HepG2 (cell line): Measurements from ENCODE around the gene DSTN. TPM values are rescaled to one million over a fixed set of nuclear protein-coding genes. Genes with fewer than 3 reads are reported as not detected.
A peak's percentile ranks its signal among the peaks of the same experiment; 100 is the strongest.

Source experiments
- ATAC-seq: fragments of 200-7000 bp; cut with Tn5 transposase; 3 replicates; pipeline ENCODE4 v1.9.1; 2020; ENCODE audit warnings: mild to moderate bottlenecking, moderate library complexity
- BruUV-seq: library from RNA; stranded (reverse); fragments of 400-500 nt; replicated peaks from 2 replicates; lab custom pipeline; 2021; lab: Mats Ljungman, UMichigan
- CTCF ChIA-PET: fragments of 300-600 bp; formaldehyde crosslinking; extraction: SDS; loops from one replicate; lab custom pipeline; 2021; ENCODE audit warnings: low total read pairs, inconsistent platforms, low intra/inter-chr PET ratio; lab: Yijun Ruan, JAX
- POLR2A ChIA-PET: fragments of 350-600 bp; sonication (Branson Sonifier 250); formaldehyde crosslinking; loops from one replicate; lab custom pipeline; 2020; ENCODE audit warnings: antibody characterized with exemption, inconsistent platforms; lab: Yijun Ruan, JAX
- DNase-seq: peaks from one replicate; pipeline ENCODE4 v3.0.0-alpha.2; 2015; ENCODE audit warnings: low spot score
- FAIRE-seq: peaks from 3 replicates; lab custom pipeline; 2011; peaks lifted over from hg19 to GRCh38; lab: Jason Lieb, UNC
- H2AFZ ChIP-seq: one replicate; pipeline ENCODE4 v1.6.1; 2011; ENCODE audit warnings: low read length, inconsistent platforms
- H3K27ac ChIP-seq: fragments of 300-600 bp; 3 replicates; pipeline ENCODE4 v1.8.0; 2011; ENCODE audit warnings: mixed run types, mild to moderate bottlenecking, mixed read lengths, low read length, inconsistent platforms; ENCODE audit not compliant: insufficient read depth; ENCODE audit errors: extremely low read length
- H3K27me3 ChIP-seq, 2 experiments: fragments of 200-600 bp in 1 of 2; 2 replicates in 1 of 2; 3 replicates in 1 of 2; pipeline versions ENCODE4 v1.6.0 to v1.8.0; 2011; ENCODE audit warnings: low read length in 2 of 2, mild to moderate bottlenecking in 2 of 2, moderate library complexity in 2 of 2, inconsistent platforms in 1 of 2; ENCODE audit not compliant: insufficient read depth in 2 of 2, control insufficient read depth in 1 of 2
- H3K36me3 ChIP-seq, 2 experiments: fragments of 200-600 bp in 1 of 2; replicated peaks in 1 of 2; 2 replicates in 1 of 2; 3 replicates in 1 of 2; pipeline versions ENCODE4 v1.5.1 to v1.8.0; 2011; ENCODE audit warnings: low read length in 2 of 2, inconsistent platforms in 1 of 2; ENCODE audit not compliant: insufficient read depth in 2 of 2, control insufficient read depth in 1 of 2
- H3K4me1 ChIP-seq: 2 replicates; pipeline ENCODE4 v1.5.1; 2012; ENCODE audit warnings: low read length, inconsistent platforms; ENCODE audit not compliant: insufficient read depth
- H3K4me2 ChIP-seq: 2 replicates; pipeline ENCODE4 v1.6.0; 2011; ENCODE audit warnings: low read depth, low read length, inconsistent platforms
- H3K4me3 ChIP-seq, 3 experiments: fragments of 200-600 bp in 1 of 3; sonication (generic), shearing (Covaris generic) in 1 of 3; replicated peaks in 1 of 3; 2 replicates each; pipeline ENCODE4 v1.5.1; 2011 to 2016; ENCODE audit warnings: low read length in 3 of 3, inconsistent platforms in 2 of 3, low read depth in 2 of 3, mild to moderate bottlenecking in 2 of 3, control low read depth in 1 of 3, mixed read lengths in 1 of 3; ENCODE audit not compliant: insufficient read depth in 1 of 3
- H3K79me2 ChIP-seq: one replicate; pipeline ENCODE4 v1.6.1; 2011; ENCODE audit warnings: low read length, inconsistent platforms; ENCODE audit not compliant: insufficient read depth
- H3K9ac ChIP-seq: 2 replicates; pipeline ENCODE4 v1.6.0; 2011; ENCODE audit warnings: mild to moderate bottlenecking, low read depth, low read length, inconsistent platforms; ENCODE audit not compliant: insufficient read depth
- H3K9me3 ChIP-seq: 2 replicates; pipeline ENCODE4 v1.5.1; 2012; ENCODE audit warnings: mild to moderate bottlenecking, low read length
- H4K20me1 ChIP-seq: 2 replicates; pipeline ENCODE4 v1.6.0; 2011; ENCODE audit warnings: inconsistent platforms, mild to moderate bottlenecking, low read length, moderate library complexity; ENCODE audit not compliant: insufficient read depth
- HBP1 ChIP-seq: IDR thresholded peaks from 2 replicates; pipeline ENCODE4 v1.6.1; 2016; ENCODE audit warnings: low read depth, control low read depth
- RBM22 ChIP-seq: fragments of 200-400 bp; formaldehyde crosslinking; optimal IDR thresholded peaks from 2 replicates; pipeline ENCODE3; 2017; ENCODE audit warnings: mild to moderate bottlenecking, low read length, moderate library complexity
- SP2 ChIP-seq: sonication (generic); formaldehyde crosslinking; IDR thresholded peaks from 2 replicates; pipeline ENCODE4 v1.5.1; 2020; ENCODE audit warnings: mild to moderate bottlenecking, missing genetic modification reagents
- SSRP1 ChIP-seq: IDR thresholded peaks from 2 replicates; pipeline ENCODE4 v1.6.1; 2016; ENCODE audit warnings: control low read depth
- TARDBP ChIP-seq: sonication (generic); formaldehyde crosslinking; IDR thresholded peaks from 2 replicates; pipeline ENCODE4 v1.8.0; 2022; ENCODE audit warnings: mild to moderate bottlenecking, missing genetic modification reagents
- TBP ChIP-seq: sonication (generic); formaldehyde crosslinking; IDR thresholded peaks from 2 replicates; pipeline ENCODE4 v1.5.0; 2020; ENCODE audit warnings: missing genetic modification reagents
- ZNF660 ChIP-seq: sonication (generic); formaldehyde crosslinking; IDR thresholded peaks from 2 replicates; pipeline ENCODE4 v1.5.1; 2020; ENCODE audit warnings: mild to moderate bottlenecking, low read depth, missing genetic modification reagents, borderline replicate concordance
- ZNF782 ChIP-seq: sonication (generic); formaldehyde crosslinking; IDR thresholded peaks from 2 replicates; pipeline ENCODE4 v1.4.0; 2020; ENCODE audit warnings: missing genetic modification reagents, mild to moderate bottlenecking, borderline replicate concordance
- ZZZ3 ChIP-seq: sonication (generic); formaldehyde crosslinking; IDR thresholded peaks from 2 replicates; pipeline ENCODE4 v1.4.0; 2020; ENCODE audit warnings: missing genetic modification reagents, mild to moderate bottlenecking, borderline replicate concordance
- WGBS: methylation state at CpG from one replicate; pipeline ENCODE4 v1.1.6; 2017; ENCODE audit warnings: low lambda C conversion rate; 5-methylcytosine and 5-hydroxymethylcytosine counted together
- in situ Hi-C: cut with HindIII; loops from 2 replicates; pipeline ENCODE4 v1.10.0; 2017; ENCODE audit warnings: low pct_unique_long_range_greater_than_20kb; ENCODE audit not compliant: extremely low pct_ligation_motif_present
- intact Hi-C: fragments of 100-400 bp; cut with micrococcal nuclease; formaldehyde crosslinking; loops from one replicate; pipeline ENCODE4 v1.10.0; 2022; ENCODE audit not compliant: unreplicated experiment
- polyA plus RNA-seq, 8 experiments: library from polyadenylated mRNA; depleted of rRNA in 3 of 8; stranded (reverse) in 7 of 8; unstranded in 1 of 8; fragments of >200 nt; fragmentation: Illumina TruSeq in 4 of 8; extraction: Trizol in 4 of 8; gene quantifications; 2 replicates each; pipeline versions ENCODE4 v1.2.1 to v1.2.3, GENCODE V29; 2011 to 2016; ENCODE audit warnings: low read depth in 4 of 8, missing spikeins in 1 of 8, mixed read lengths in 1 of 8; ENCODE audit not compliant: insufficient read depth in 1 of 8
- total RNA-seq, 5 experiments: library from RNA; depleted of rRNA; stranded (reverse); fragments of >200 nt; fragmentation: Illumina TruSeq; extraction: Trizol; gene quantifications; 2 replicates each; pipeline ENCODE4 v1.2.3, GENCODE V29; 2016; ENCODE audit warnings: low read depth in 1 of 5
- TF ChIP-seq, protein P1 (sequence below): sonication (generic); formaldehyde crosslinking; IDR thresholded peaks from 2 replicates; pipeline ENCODE4 v1.4.0; 2020; ENCODE audit warnings: low read depth, missing genetic modification reagents

The DSTN gene
- total and polyA plus RNA-seq, 2 of the 13 experiments (the other 11 are each of a cell fraction or from before 2014, with no cell fraction given) = 27.6 to 106 TPM

DNA sequence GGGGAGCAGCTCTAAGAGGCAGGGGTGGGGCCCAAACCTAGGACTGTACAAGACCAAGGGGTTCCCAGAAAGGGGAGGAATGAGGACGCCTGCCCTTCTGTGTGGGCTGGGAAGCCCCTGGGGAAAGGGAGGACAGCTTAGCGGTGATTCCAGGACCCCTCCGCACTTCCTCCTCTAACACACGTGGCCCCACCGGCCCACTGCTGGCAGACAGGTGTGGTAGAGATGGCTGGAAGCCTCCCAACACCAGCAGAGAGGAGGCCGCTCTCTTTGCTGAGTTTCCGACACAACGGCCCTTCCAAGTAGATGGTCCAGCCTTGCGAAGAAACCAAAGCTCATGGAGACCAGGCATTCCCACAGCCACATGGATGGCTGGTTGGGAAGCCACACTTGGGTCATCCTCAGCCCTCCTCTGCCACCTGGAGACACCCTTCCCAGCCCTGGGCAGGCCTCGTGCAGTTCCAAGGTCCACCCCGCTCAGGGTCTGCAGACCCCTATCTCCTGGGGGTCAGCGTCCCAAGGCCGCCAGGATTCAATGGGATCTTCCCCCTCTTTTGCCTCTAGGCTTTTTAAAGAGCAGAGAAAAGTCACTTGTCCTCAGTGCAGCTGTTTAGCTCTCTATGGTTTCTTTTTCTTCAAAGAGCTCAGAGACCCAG, 68.2 kb downstream of the DSTN start (continued):
- TF ChIP-seq ZNF782 (CRISPR knock-in tag) (no peak), TARDBP (no peak), HBP1 (no peak), TBP (CRISPR knock-in tag) (no peak), SP2 (no peak)
- TF ChIP-seq, protein P1, sequence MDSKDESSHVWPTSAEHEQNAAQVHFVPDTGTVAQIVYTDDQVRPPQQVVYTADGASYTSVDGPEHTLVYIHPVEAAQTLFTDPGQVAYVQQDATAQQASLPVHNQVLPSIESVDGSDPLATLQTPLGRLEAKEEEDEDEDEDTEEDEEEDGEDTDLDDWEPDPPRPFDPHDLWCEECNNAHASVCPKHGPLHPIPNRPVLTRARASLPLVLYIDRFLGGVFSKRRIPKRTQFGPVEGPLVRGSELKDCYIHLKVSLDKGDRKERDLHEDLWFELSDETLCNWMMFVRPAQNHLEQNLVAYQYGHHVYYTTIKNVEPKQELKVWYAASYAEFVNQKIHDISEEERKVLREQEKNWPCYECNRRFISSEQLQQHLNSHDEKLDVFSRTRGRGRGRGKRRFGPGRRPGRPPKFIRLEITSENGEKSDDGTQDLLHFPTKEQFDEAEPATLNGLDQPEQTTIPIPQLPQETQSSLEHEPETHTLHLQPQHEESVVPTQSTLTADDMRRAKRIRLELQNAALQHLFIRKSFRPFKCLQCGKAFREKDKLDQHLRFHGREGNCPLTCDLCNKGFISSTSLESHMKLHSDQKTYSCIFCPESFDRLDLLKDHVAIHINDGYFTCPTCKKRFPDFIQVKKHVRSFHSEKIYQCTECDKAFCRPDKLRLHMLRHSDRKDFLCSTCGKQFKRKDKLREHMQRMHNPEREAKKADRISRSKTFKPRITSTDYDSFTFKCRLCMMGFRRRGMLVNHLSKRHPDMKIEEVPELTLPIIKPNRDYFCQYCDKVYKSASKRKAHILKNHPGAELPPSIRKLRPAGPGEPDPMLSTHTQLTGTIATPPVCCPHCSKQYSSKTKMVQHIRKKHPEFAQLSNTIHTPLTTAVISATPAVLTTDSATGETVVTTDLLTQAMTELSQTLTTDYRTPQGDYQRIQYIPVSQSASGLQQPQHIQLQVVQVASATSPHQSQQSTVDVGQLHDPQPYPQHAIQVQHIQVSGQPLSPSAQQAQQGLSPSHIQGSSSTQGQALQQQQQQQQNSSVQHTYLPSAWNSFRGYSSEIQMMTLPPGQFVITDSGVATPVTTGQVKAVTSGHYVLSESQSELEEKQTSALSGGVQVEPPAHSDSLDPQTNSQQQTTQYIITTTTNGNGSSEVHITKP (CRISPR knock-in tag) = no peak

GRCh38 chr20:17638835-17639407, 69.0 kb downstream of the DSTN start:
- H3K79me2 ChIP-seq = peaks cover 31% of the 10 kb centered on the region
- ChIA-PET CTCF (no interaction called here), POLR2A (no interaction called here)
- H3K27ac ChIP-seq = no peak overlapping the region
- no peak overlapping the region for H3K4me2 ChIP-seq
- ATAC-seq (no peak), FAIRE-seq (no peak), DNase-seq (no peak)
- no peaks in the 10 kb centered on the region for H3K27me3 ChIP-seq
- in situ Hi-C loops (no loop called here), intact Hi-C loops (no loop called here)
- WGBS = 87% methylated on average over 6 of the region's 6 CpGs
- H3K4me3 ChIP-seq = no peak overlapping the region
- peaks cover 88 to 98% of the 10 kb centered on the region in 2 experiments for H3K36me3 ChIP-seq
- BruUV-seq = no TSS peak
- no peak overlapping the region for H2AFZ ChIP-seq
- H3K9me3 ChIP-seq = no peaks in the 10 kb centered on the region
- H3K4me1 ChIP-seq = no peaks in the 10 kb centered on the region
- no peak overlapping the region for H3K9ac ChIP-seq
- H4K20me1 ChIP-seq = peaks cover 59% of the 10 kb centered on the region
- TF ChIP-seq ZZZ3 (CRISPR knock-in tag) = 0 out of 2 replicates have a peak, but pooled peaks have one; percentile 45
- TF ChIP-seq RBM22 = peak; percentile 78
- no peak for TF ChIP-seq ZNF660 (CRISPR knock-in tag)
- no peak for TF ChIP-seq SSRP1 (CRISPR knock-in tag)
